Endothelial cell of umbilical vein (primary cell): ENCODE measurements around the gene SFMBT2. TPM values are rescaled to one million over a fixed set of nuclear protein-coding genes. Genes with fewer than 3 reads are reported as not detected.

ENCODE experiments used
- BruUV-seq: library from RNA; stranded (reverse); fragments of 400-500 nt; replicated peaks from 2 replicates; lab custom pipeline; 2021; lab: Mats Ljungman, UMichigan
- CTCF ChIA-PET: fragments of 300-600, 350-600 bp; sonication (Branson Sonifier 250); formaldehyde crosslinking; loops from one replicate; lab custom pipeline; 2021; ENCODE audit warnings: antibody characterized with exemption, inconsistent platforms; lab: Charles Lee
- POLR2A ChIA-PET: fragments of 300-600, 350-600 bp; sonication (Branson Sonifier 250); formaldehyde crosslinking; loops from one replicate; lab custom pipeline; 2021; ENCODE audit warnings: antibody characterized with exemption, inconsistent platforms; lab: Charles Lee
- DNase-seq: peaks from one replicate; pipeline ENCODE4 v3.0.0-alpha.2; 2011; ENCODE audit warnings: low read depth, low spot score
- FAIRE-seq: peaks from 2 replicates; lab custom pipeline; 2011; peaks lifted over from hg19 to GRCh38; lab: Jason Lieb, UNC
- H2AFZ ChIP-seq: 2 replicates; pipeline ENCODE4 v1.6.0; 2012; ENCODE audit warnings: low read depth, low read length, control low read depth, inconsistent platforms
- H3K27ac ChIP-seq: 2 replicates; pipeline ENCODE4 v1.5.1; 2011; ENCODE audit warnings: low read depth, mild to moderate bottlenecking, control low read depth, low read length, moderate library complexity; ENCODE audit not compliant: insufficient read depth
- H3K27me3 ChIP-seq, 2 experiments: 2 replicates each; pipeline versions ENCODE4 v1.6.0 to v1.6.1; 2011; ENCODE audit warnings: low read length in 2 of 2, mixed read lengths in 1 of 2; ENCODE audit not compliant: control insufficient read depth in 2 of 2, insufficient read depth in 2 of 2
- H3K36me3 ChIP-seq, 2 experiments: 2 replicates in 1 of 2; 3 replicates in 1 of 2; pipeline ENCODE4 v1.5.1; 2011; ENCODE audit warnings: low read length in 2 of 2, mild to moderate bottlenecking in 1 of 2, moderate library complexity in 1 of 2; ENCODE audit not compliant: control insufficient read depth in 2 of 2, insufficient read depth in 2 of 2; ENCODE audit errors: extremely low read depth in 1 of 2
- H3K4me1 ChIP-seq: 3 replicates; pipeline ENCODE4 v1.5.1; 2011; ENCODE audit warnings: mild to moderate bottlenecking, low read length; ENCODE audit not compliant: control insufficient read depth, insufficient read depth; ENCODE audit errors: extremely low read depth
- H3K4me2 ChIP-seq: 2 replicates; pipeline ENCODE4 v1.6.1; 2011; ENCODE audit warnings: low read length, control low read depth, mixed read lengths; ENCODE audit not compliant: insufficient read depth
- H3K4me3 ChIP-seq, 3 experiments: fragments of 200-600 bp in 1 of 3; sonication (generic), shearing (Covaris generic) in 1 of 3; replicated peaks in 1 of 3; 2 replicates each; pipeline ENCODE4 v1.5.1; 2011 to 2016; ENCODE audit warnings: control low read depth in 3 of 3, low read length in 3 of 3, mild to moderate bottlenecking in 2 of 3, inconsistent platforms in 1 of 3, low read depth in 1 of 3, moderate library complexity in 1 of 3; ENCODE audit not compliant: insufficient read depth in 1 of 3
- H3K79me2 ChIP-seq: 2 replicates; pipeline ENCODE4 v1.6.0; 2012; ENCODE audit warnings: low read length, inconsistent platforms; ENCODE audit not compliant: control insufficient read depth, insufficient read depth
- H3K9ac ChIP-seq: replicated peaks from 2 replicates; pipeline ENCODE3; 2011; ENCODE audit warnings: low read length, control low read depth; ENCODE audit not compliant: insufficient read depth; ENCODE audit errors: extremely low read depth
- H3K9me1 ChIP-seq: replicated peaks from 3 replicates; pipeline ENCODE4 v1.6.0; 2011; ENCODE audit warnings: mild to moderate bottlenecking, low read length; ENCODE audit not compliant: control insufficient read depth, insufficient read depth; ENCODE audit errors: extremely low read depth
- H3K9me3 ChIP-seq: replicated peaks from 2 replicates; pipeline ENCODE4 v1.5.1; 2012; ENCODE audit warnings: low read length, inconsistent platforms; ENCODE audit not compliant: control insufficient read depth, insufficient read depth
- H4K20me1 ChIP-seq: replicated peaks from 2 replicates; pipeline ENCODE3; 2011; ENCODE audit warnings: mild to moderate bottlenecking, low read length; ENCODE audit not compliant: control insufficient read depth, insufficient read depth; ENCODE audit errors: extremely low read depth
- EZH2 ChIP-seq: IDR thresholded peaks from 2 replicates; pipeline ENCODE4 v1.6.1; 2012; ENCODE audit warnings: borderline replicate concordance, low read depth, mild to moderate bottlenecking, moderate library complexity, low read length, inconsistent platforms; ENCODE audit not compliant: severe bottlenecking
- FOS ChIP-seq: IDR thresholded peaks from 2 replicates; pipeline ENCODE4 v1.6.1; 2011; ENCODE audit warnings: mild to moderate bottlenecking, low read length, moderate library complexity, borderline replicate concordance; ENCODE audit not compliant: insufficient read depth
- GATA2 ChIP-seq: IDR thresholded peaks from 2 replicates; pipeline ENCODE4 v1.7.0; 2011; ENCODE audit warnings: low read depth, mild to moderate bottlenecking, moderate library complexity, mixed read lengths, low read length; ENCODE audit not compliant: insufficient read length, insufficient read depth
- JUN ChIP-seq: IDR thresholded peaks from 2 replicates; pipeline ENCODE4 v1.6.1; 2011; ENCODE audit warnings: borderline replicate concordance, low read depth; ENCODE audit not compliant: insufficient read length, insufficient read depth
- MYC ChIP-seq: IDR thresholded peaks from one replicate; pipeline ENCODE4 v1.6.1; 2011; ENCODE audit warnings: mild to moderate bottlenecking, low read depth, low read length
- POLR2A ChIP-seq: IDR thresholded peaks from 2 replicates; pipeline ENCODE4 v1.6.1; 2012; ENCODE audit warnings: low read depth, mild to moderate bottlenecking, control low read depth, low read length
- POLR2AphosphoS5 ChIP-seq: IDR thresholded peaks from 2 replicates; pipeline ENCODE4 v1.6.1; 2012; ENCODE audit warnings: low read depth, mild to moderate bottlenecking, control low read depth, low read length, moderate library complexity; ENCODE audit not compliant: insufficient read depth
- dilution Hi-C: fragments of 300-500 bp; cut with MboI; formaldehyde crosslinking; loops from one replicate; pipeline ENCODE4 v1.15.0; 2019; ENCODE audit warnings: low sequenced_read_pairs; ENCODE audit not compliant: extremely low pct_ligation_motif_present
- intact Hi-C: fragments of 100-400 bp; cut with micrococcal nuclease; formaldehyde crosslinking; loops from one replicate; pipeline ENCODE4 v1.10.0; 2022
- polyA plus RNA-seq, 4 experiments: library from polyadenylated mRNA; depleted of rRNA in 3 of 4; stranded (reverse) in 3 of 4; unstranded in 1 of 4; fragments of >200 nt; gene quantifications; 2 replicates each; pipeline versions ENCODE4 v1.2.1 to v1.2.3, GENCODE V29; 2011 to 2012; ENCODE audit warnings: missing spikeins in 1 of 4
- total RNA-seq: library from RNA; stranded (reverse); gene quantifications from 2 replicates; pipeline ENCODE4 v1.2.3, GENCODE V29; 2021
- TF ChIP-seq, protein P1 (sequence below): IDR thresholded peaks from 2 replicates; pipeline ENCODE4 v1.6.1; 2011; ENCODE audit not compliant: insufficient read depth, insufficient read length
- TF ChIP-seq, protein P2 (sequence below), 2 donors: IDR thresholded peaks; 1 replicate in 1 of 2; 2 replicates in 1 of 2; pipeline ENCODE4 v1.5.1; 2011; ENCODE audit warnings: low read length in 2 of 2, mild to moderate bottlenecking in 2 of 2, moderate library complexity in 2 of 2, control low read depth in 1 of 2, inconsistent platforms in 1 of 2, low read depth in 1 of 2; ENCODE audit not compliant: insufficient read depth in 1 of 2; ENCODE audit errors: extremely low read depth in 1 of 2

SFMBT2 gene
- total and polyA plus RNA-seq, 2 donors (not counting 3 experiments of a cell fraction or from before 2014, with no cell fraction given): 0.14 to 0.64 TPM

DNA sequence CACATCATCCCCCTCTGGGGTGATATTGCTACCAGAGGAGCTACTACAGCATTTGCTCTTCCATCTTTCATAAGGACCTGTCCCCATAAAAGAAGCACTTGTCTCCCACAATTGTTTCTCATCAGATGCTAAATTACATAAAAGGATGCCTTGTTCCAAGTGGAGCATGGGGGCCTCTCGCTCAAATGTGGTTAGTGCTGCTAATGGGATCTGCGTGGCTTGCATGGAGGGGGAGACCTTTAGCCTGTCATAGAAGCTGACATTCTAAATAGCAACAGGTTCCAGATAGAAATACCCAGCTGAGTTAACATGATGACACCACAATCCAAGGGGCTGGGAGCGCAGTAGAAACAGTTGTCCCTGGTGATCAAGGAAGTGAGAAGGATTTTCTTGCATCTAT, 257.9 kb downstream of the SFMBT2 start:
- POLR2A ChIA-PET: no interaction called here
- dilution Hi-C loops: no loop called here

GRCh38 chr10:7152341-7152740, 258.5 kb downstream of the SFMBT2 start:
- H3K9me1 ChIP-seq: no peaks in the 10 kb centered on the region
- intact Hi-C loops: no loop called here
- H3K79me2 ChIP-seq: no peaks in the 10 kb centered on the region
- TF ChIP-seq GATA2: no peak
- no peak for TF ChIP-seq FOS
- TF ChIP-seq JUN: no peak
- no peak for TF ChIP-seq POLR2AphosphoS5
- TF ChIP-seq MYC: no peak
- no peak for TF ChIP-seq POLR2A
- TF ChIP-seq, protein P1, sequence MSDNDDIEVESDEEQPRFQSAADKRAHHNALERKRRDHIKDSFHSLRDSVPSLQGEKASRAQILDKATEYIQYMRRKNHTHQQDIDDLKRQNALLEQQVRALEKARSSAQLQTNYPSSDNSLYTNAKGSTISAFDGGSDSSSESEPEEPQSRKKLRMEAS: no peak
- TF ChIP-seq, protein P2, sequence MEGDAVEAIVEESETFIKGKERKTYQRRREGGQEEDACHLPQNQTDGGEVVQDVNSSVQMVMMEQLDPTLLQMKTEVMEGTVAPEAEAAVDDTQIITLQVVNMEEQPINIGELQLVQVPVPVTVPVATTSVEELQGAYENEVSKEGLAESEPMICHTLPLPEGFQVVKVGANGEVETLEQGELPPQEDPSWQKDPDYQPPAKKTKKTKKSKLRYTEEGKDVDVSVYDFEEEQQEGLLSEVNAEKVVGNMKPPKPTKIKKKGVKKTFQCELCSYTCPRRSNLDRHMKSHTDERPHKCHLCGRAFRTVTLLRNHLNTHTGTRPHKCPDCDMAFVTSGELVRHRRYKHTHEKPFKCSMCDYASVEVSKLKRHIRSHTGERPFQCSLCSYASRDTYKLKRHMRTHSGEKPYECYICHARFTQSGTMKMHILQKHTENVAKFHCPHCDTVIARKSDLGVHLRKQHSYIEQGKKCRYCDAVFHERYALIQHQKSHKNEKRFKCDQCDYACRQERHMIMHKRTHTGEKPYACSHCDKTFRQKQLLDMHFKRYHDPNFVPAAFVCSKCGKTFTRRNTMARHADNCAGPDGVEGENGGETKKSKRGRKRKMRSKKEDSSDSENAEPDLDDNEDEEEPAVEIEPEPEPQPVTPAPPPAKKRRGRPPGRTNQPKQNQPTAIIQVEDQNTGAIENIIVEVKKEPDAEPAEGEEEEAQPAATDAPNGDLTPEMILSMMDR (IDR thresholded peaks at IDR 0.05; ENCODE audit: extremely low read depth in 1 of 2, insufficient read depth in 1 of 2, low read depth in 1 of 2, low read length in 2 of 2): no peak
- TF ChIP-seq EZH2: no peak
- no peak overlapping the region for H3K4me3 ChIP-seq
- no peak overlapping the region for H2AFZ ChIP-seq
- H3K27ac ChIP-seq: no peak overlapping the region
- no peaks in the 10 kb centered on the region for H4K20me1 ChIP-seq
- BruUV-seq: no TSS peak
- no peaks in the 10 kb centered on the region for H3K9me3 ChIP-seq
- dilution Hi-C loops: no loop called here
- DNase-seq (no peak), FAIRE-seq (no peak)
- no peaks in the 10 kb centered on the region for H3K4me1 ChIP-seq
- H3K4me2 ChIP-seq: no peak overlapping the region
- CTCF ChIA-PET: no interaction called here
- POLR2A ChIA-PET: no interaction called here
- no peaks in the 10 kb centered on the region for H3K36me3 ChIP-seq
- H3K9ac ChIP-seq: no peak overlapping the region
- no peaks in the 10 kb centered on the region for H3K27me3 ChIP-seq

More for the DNA sequence above, 257.9 kb downstream of the SFMBT2 start:
- Histone ChIP-seq H3K4me1 (no peaks in the 10 kb centered on the region), H4K20me1 (no peaks in the 10 kb centered on the region), H3K9me3 (no peaks in the 10 kb centered on the region), H3K27ac (no peak overlapping the region), H3K79me2 (no peaks in the 10 kb centered on the region), H3K36me3 (no peaks in the 10 kb centered on the region), H3K9me1 (no peaks in the 10 kb centered on the region), H3K4me2 (no peak overlapping the region), H3K4me3 (no peak overlapping the region), H3K27me3 (no peaks in the 10 kb centered on the region), H2AFZ (no peak overlapping the region), H3K9ac (no peak overlapping the region)
- intact Hi-C loops: no loop called here
- DNase-seq (no peak), FAIRE-seq (no peak)
- TF ChIP-seq, protein P2 (IDR thresholded peaks at IDR 0.05; ENCODE audit: extremely low read depth in 1 of 2, insufficient read depth in 1 of 2, low read depth in 1 of 2, low read length in 2 of 2): no peak
- TF ChIP-seq EZH2 (no peak), POLR2A (no peak)
- TF ChIP-seq, protein P1: no peak
- CTCF ChIA-PET: no interaction called here
- no TSS peak for BruUV-seq
